Left kidney (tissue), 2 donors: ENCODE measurements around the gene NCOR1. TPM values are rescaled to one million over a fixed set of nuclear protein-coding genes. Genes with fewer than 3 reads are reported as not detected.
"Not testable (repeated sequence)": the region's sequence is repeated elsewhere in the genome, so short reads cannot be mapped to it uniquely, and the experiment has no call there.

Experiments
- DNase-seq: peaks from one replicate; pipeline ENCODE4 v3.0.0-alpha.2; 2013
- polyA plus RNA-seq: library from polyadenylated mRNA; unstranded; fragments of 120-200 nt; gene quantifications from one replicate; pipeline ENCODE4 v1.2.1, GENCODE V29; 2013; ENCODE audit not compliant: insufficient read length

Gene NCOR1
- polyA plus RNA-seq, 1 donor = 136 TPM

DNA sequence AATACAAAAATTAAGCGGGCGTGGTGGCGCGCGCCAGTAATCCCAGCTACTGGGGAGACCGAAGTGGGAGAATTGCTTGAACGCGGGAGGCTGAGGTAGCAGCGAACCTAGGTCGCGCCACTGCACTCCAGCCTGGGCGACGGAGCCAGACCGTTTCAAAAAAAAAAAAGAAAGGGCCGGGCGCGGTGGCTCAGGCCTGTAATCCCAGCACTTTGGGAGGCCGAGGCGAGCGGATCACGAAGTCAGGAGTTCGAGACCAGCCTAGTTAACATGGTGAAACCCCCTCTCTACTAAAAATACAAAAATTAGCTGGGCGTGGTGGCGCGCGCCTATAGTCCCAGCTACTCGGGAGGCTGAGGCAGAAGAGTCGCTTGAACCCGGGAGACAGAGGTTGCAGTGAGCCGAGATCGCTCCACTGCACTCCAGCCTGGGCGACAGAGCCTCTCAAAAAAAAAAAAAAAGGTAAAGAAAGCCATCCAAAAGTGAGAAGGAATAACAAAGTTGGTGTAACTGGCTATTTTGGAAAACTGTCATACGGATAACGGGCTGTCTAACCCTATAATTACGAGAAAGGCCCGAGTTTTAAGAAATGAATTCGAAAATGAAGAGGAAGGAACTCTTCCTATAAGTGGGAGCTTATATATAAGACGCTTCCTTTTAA is 1.1 kb upstream of the NCOR1 start:
- DNase-seq = not testable (repeated sequence)

DNA sequence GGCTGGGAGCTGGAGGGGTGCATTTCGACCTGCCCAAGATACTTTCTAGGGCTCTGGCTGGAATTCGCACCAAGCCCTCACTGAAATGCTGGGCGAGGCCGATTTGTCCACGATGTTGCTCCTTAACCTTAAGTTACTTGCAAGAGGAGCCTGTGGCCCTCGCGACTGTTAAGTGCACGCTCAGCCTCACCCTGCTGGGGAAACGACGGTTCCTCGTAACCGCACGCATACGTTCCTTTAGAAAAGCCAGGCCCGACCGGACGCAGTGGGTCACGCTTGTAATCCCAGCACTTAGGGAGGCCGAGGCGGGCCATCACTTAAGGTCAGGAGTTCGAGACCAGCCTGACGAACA is 607 bp upstream of the NCOR1 start:
- DNase-seq = no peak

DNA sequence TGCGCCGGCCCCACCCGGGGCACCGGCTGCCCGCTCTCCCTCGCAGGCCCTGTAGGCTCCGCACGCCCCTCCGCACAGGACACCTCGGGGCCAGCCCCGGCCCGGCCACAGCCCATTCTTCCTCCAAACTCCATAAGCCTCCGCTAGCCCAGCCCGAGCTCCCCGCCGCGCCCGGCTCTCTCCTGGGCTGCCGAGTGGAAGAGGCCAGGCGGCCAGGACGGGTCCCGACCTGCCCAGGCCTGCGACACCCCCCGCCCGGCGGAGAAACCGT is 397 bp downstream of the NCOR1 start:
- DNase-seq = no peak

DNA sequence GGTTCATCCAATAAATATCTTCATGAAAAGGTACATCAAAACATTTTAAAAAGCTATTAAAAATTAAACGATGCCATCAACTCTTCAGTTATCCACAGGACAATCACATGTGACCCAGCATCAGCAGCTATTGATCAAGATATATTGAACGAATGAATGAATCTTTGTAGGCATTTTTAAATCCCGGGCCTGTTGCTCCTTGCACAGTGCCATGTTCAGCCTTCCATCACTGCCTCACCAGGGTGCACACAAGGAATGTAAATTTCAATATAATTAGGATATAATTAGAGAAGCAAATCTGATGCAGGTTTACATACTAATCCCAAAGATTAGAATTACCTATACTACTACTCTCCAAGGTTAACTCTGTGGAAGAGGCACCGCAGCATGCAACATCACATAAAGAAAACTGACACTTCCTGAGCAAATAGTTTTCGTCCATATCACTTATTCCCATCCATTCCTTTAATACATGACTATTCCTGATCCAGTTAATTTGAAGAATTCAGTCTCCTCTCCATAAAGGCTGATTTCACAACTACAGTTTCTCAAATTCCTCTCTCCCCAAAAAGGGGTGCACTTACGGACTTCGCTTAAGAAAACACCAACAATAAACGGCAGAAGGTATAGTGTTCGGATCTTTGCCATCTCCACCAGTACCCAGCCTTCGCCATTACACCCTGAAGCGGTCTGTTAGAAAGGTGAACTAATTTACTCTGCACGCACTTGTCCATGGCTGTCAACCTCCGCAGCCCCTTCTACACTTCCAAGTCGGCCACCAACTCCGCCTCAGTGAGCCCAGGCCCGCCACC is 938 bp downstream of the NCOR1 start:
- DNase-seq = no peak

DNA sequence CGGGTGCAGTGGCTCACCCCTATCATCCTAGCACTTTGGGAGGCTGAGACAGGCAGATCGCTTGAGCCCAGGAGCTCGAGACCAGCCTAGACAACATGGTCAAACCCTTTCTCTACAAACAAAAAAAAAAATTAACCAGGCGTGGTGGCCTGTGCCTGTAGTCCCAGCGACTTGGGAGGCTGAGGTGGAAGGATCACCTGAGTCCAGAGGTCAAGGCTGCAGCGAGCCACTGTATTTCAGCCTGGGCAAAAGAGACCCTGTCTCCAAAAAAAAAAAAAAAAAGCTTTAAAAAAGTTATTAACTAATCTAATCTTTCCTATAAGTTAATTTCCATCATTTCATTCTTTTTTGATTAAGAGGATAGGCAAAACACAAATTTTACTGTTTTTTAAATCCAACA is 2.5 kb downstream of the NCOR1 start:
- DNase-seq = no peak

DNA sequence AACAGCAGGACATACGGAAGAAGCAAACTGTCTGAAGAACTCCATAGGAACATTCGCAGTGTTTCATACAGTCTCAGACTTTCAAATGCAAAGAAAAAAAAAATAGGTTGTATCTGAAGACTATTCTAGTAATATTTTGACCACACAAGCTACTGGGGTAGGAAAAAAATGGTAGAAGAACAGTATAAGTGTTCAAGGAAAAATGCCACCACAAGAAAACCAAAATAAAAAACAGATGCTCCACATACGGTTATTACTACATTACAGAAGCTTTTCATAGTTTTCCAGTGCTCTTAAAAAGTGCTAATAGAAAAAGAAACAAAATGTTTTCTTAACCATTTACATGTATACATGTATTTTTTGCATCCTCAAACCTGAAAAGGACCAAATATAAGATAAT is 3.7 kb downstream of the NCOR1 start:
- DNase-seq = no peak

DNA sequence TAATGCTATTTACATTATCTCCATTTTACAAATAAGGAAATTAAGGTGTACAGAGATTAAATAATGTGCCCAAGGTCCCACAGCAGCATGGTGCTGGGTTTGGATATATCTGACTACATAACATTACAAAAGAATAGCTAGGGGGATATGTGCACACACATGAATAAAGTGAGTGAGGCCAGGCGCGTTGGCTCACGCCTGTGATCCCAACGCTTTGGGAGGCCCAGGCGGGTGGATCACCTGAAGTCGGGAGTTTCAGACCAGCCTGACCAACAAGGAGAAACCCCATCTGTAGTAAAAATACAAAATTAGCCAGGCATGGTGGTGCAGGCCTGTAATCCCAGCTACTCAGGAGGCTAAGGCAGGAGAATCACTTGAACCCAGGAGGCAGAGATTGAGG is 10.6 kb downstream of the NCOR1 start:
- DNase-seq = not testable (repeated sequence)

DNA sequence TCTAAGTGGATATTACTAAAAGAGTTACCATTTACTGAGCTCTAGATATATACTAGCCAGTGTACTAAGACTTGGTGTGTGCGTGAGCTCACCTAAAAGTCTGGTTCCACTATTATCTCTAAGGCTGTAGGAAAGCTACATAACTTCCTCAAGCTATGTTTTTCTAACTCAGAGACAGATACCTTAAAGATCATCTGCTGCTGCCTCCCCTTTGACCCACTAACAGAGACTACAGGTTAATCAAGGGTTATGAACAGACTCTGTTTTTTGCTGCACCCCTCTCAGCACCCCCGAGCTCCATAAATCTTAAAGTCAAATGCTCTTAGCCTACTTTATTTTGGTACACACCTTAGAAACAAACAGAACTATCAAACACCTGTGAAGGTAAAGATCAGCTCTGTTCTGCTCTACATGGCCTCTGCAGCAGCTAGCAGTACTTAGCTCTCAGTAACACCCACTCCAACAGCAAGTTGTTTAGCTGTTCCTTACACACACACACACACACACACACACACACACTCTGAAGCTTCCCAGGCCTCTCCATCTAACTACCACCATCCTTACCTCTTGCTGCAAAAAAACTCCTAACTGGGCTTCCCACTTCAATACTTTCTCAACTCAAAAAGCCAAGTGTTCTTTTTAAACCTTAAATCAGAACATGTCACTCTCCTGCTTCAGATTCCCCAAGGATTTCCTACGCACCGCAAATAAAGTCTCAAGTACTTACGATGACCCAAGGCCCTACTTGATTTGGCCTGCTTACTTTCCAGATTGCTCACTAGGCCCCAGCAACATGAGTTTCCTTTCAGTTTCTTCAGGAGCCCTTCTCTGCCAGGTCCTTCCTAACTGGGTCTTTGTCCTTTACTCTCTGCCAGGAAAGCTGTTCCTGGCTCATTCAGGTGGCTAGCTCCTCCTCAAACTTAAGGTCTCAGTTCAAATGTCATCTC is 12.5 kb downstream of the NCOR1 start:
- DNase-seq = not testable (repeated sequence)

DNA sequence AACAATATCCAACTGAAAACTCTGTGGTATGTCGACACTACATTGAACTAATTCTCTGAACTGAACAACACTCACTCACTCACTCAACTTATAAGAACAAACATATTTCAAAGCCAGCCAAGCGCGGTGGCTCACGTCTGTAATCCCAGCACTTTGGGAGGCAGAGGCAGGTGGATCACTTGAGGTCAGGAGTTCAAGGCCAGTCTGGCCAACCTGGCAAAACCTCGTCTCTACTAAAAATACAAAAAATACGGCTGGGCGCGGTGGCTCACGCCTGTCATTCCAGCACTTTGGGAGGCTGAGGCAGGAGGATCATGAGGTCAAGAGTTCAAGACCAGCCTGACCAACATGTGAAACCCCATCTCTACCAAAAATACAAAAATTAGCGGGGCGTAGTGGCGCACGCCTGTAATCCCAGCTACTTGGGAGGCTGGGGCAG is 13.6 kb downstream of the NCOR1 start:
- not testable (repeated sequence) for DNase-seq

DNA sequence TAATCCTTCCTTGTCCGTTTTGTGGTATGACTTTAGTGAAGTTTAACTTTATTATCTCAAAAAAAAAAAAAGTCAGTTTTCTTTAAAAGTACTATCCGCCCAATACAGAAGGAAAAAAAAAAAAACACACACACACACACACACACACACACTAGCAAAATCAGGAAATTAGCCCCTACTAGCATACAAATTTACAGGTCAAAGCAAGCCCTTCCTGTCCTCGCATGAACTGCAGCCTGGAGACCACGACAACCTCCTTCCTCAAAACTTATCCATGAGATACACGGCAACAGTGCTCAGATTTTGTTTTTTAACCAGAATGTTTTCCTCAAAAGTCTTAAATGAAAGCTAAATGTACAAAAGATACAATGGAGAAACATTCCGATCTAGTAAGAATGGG is 16.2 kb downstream of the NCOR1 start:
- DNase-seq = no peak

DNA sequence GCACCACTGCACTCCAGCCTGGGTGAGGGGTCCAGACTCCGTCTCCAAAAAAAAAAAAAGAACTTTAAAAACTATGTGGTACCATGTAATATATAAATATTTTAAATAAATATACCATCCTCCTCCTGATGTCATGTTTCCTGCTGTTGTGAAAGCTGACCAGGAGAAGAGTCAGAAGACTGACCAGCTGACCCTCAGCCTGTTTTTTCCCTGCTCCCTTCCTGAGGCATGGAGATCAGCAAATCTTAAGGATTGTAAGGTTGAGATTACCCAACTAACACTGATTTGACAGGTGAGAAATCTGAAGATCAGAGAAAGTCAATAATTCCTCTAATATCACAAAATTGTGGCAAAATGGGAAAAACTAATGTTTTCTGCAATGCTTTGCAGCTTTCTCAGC is 18.1 kb downstream of the NCOR1 start:
- no peak for DNase-seq

DNA sequence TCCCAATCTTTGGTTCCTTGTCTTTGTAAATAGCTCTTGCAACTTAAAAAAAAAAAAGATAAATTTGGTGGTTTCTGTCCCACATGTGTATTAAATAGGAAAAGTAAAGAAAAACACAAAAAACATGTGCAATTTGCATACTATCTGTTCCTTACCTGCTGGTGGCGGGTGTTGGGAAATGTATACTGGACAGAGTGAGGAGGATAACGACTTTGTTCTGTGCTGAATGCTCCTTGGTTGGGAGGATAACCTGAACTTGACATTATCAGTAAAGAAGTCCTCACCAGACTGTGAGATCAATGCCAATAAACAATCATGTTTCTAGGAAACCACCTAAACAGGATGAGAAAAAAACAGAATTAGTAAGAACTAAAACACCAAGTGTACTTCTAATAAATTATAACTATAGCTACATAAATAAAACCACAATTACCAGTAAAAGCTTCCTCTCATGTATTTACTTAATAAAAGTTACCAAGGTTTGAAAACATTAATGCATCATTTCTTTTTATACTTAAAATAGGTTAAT is 21.0 kb downstream of the NCOR1 start:
- not testable (repeated sequence) for DNase-seq

DNA sequence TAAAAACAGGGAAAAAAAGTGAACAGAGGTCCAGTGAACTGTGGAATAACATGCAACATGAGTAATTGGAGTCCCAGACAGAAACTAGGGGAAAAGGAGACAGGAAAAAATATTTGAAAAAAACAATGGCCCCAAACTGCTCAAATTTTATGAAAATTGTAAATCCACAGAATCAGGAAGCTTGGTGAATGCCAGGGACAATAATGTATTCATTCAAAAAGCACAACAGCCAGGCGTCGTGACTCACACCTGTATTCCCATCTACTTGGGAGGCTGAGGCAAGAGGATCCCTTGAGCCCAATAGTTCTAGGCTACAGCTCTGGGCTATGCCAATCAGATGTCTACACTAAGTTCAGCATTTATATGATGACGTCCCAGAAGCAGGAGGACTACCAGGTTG is 23.7 kb downstream of the NCOR1 start:
- no peak for DNase-seq

DNA sequence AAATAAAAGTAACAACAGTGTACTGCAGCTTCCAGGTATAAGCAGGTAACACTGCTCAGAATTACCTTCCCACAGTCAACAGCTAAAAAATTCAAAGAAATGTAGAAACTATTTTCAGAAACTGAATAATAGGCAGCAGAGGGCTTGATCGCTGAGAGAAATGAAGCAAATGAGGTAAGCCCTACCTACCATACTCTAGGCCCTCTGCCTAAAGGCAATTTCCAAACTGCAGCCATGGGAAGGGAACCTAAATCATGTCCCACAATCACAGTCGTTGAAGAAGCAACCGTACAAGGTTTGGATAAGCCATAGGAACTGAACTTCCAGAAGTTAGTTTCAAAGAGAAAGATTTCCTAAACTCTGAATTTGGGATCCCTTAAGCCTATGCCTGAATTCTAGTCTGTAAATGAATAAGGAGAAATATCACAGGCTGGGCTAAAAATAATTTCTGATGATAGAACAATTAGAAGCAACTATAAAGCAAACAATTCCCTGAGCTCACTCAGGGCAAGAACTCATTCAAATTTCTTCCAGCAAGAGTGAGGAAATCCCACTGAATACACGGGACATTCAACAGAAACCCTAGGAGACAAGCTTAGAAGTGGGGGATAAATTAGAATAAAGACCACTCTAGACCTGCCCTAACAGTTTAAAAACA is 24.5 kb downstream of the NCOR1 start:
- DNase-seq = no peak

DNA sequence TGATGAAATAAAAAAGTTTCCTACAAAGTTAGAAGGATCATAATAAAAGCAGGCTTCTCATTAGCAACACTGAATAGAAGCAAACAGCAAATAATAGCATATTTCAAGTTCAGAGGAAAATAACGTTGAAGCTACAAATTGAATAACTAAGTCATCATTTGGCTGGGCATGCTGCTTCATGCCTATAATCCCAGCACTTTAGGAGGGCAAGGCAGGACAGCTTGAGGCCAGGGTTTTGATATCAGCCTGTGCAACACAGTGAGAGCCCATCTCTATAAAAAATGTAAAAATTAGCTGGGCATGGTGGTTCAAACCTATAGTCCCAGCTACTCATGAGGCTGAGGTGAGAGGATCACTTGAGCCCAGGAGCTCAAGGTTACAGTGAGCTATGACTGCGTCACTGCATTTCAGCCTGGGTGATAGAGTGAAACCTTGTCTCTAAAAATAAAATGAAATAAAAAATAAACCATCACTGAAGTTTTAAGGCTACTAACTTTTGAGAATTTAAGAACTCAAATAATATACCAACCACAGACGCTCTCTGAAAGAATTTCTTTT is 25.5 kb downstream of the NCOR1 start:
- DNase-seq = no peak

DNA sequence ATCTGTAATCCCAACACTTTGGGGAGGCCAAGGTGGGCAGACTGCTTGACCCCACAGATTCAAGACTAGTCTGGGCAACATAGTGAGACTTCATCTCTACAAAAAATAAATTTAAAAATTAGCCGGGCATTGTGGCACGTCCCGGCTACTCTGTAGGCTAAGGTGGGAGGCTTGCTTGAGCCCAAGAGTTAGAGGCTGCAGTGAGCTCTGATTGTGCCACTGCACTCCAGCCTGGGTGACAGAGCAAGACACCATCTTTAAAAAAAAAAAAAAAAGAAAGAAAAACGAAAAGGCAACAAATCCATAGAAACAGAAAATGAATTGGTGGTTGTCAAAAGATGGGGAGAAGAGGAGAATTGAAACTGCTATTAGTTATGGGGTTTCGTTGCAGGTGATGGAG is 27.7 kb downstream of the NCOR1 start:
- no peak for DNase-seq

DNA sequence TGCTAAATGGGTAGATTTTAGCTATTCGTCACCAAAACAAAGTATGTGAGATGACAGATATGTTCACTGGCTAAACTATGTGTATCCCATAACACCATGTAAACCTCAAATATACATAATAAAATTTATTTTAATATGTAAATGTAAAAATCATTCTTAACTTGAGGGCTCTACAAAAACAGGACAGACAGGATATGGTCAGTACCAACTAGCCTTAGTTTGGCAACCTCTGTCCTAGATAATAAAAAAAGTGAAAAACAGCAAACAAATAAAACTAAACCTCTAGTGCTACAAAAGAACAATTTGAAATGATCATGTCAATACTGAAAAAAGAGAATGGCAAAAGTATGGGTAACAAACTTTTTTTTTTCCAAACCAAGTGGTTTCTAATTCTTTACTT is 33.8 kb downstream of the NCOR1 start:
- DNase-seq = no peak

DNA sequence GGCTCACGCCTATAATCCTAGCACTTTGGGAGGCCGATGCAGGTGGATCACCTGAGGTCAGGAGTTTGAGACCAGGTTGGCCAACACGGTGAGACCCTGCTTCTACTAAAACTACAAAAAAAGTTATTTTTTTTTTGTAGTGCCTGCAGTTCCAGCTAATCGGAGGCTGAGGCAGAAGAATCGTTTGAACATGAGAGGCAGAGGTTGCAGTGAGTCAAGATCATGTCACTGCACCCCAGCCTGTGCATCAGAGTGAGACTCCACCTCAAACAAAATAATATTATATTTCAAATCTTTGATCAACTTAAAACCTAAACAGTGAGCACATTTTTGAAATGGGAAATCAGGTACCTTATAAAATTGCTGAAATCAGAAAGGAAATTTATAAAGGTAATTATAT is 36.5 kb downstream of the NCOR1 start:
- DNase-seq = no peak

DNA sequence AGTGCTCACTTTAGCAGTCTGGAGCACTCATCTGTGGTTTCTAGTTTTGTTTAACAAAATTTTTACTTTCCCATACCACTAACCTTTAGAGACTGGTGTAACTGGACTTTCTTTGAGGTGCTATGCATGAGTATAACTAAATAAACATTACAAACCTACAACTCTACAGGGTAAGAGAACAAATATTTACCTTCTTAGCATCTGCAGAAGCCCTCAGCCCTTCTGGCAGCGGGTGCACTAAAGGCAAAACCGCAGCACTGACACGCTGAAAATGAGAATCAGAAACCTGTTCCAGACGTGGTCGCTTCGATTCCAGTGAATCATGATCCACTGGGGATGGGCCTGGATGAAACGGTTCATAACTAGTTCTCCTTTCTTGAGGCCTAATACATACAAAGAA is 43.7 kb downstream of the NCOR1 start:
- DNase-seq = no peak

DNA sequence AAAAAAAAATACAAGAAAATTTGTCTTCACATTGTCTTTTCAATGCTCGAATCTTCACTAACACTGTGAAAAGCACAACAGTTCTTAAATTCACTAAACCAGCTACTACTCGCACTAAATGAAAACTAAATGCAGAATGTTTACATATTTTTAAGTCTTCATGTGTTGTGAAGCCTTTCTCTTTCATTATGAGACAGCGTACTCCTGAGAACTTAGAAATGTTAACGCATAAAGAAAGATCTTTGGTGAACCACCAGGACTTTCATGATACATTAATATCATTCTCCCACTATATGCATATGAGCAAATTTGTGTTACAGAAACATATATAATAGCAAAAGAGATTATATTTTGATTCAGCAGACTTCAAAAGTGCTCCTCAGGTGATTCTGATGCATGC is 48.6 kb downstream of the NCOR1 start:
- not testable (repeated sequence) for DNase-seq

DNA sequence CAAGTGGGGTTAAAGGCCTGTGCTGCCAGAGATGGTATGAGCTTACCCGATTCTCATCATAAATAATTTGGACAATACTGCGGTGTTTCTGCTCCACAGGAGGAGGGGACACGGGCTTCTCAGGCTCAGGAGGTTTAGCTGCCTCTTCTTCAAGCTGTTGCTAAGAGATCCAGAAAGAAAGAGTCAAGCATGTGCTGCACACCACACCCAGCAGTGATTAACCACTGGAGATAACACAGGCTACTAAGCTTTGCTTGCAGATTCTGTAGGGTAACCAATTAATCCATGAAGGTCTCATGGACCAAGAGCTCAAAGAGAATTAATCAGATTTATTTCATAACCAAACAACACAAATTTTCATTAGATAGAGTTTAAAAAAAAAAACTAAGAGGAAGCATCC is 56.6 kb downstream of the NCOR1 start:
- no peak for DNase-seq

DNA sequence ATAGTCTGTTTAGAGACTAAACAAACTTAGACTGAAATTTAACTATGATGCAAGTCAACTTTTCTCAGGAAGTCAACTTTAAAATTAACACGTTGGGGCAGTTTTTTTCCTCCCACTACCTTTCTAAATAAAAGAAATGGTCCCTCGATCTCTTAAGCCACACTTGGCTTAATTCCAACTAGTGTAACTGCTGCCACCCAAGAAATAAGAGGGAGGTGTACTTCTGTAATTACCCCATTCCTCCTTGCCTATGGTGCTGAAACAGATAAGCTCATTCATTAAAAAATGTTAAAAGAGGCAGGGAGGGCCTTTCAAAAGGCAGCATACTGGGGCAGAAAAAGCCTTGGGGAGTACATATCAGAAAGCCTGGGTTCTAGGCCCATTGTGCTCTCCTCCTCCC is 59.8 kb downstream of the NCOR1 start:
- no peak for DNase-seq
